HS-27A (cell line): ENCODE results near the gene RAF1.
"Not testable (repeated sequence)": the region's sequence is repeated elsewhere in the genome, so short reads cannot be mapped to it uniquely, and the experiment has no call there.

Source experiments
- DNase-seq: peaks from one replicate; pipeline ENCODE4 v3.0.0-alpha.2; 2012; ENCODE audit warnings: low read depth, missing footprints

Gene RAF1

DNA sequence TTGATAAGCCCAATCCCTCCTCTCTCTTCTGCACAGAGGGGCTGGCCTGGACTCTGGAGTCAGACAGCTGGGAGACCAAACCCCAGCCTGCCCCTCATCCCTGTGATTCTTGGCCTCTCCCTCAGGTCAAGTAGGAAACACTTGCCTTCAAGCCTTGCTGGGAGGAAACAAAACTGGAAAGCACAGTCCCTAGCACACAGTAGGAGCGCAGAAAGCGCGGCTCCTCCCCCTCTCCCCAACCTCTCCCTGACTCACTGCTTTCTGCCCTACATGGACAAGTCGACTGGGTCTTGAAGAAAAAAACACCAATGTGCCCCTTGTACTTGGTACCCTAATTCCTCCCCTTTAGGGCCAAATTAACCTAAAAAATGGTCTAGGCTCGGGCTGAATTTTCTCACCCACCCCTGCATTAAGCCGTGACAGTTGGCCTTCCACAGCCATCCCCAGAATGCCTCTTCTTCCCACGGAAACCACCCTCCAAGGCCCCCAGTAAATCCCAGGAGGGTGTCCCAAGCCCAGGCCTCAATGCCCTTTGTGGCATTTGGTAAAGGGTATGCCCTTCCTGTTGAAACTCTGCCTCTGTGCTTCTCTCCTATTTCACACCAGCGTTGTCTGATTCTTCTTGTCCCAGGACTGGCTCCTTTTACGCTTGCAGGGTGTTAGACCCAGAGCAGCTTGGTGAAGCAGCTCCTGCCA is 11.3 kb upstream of the RAF1 start:
- no peak for DNase-seq

DNA sequence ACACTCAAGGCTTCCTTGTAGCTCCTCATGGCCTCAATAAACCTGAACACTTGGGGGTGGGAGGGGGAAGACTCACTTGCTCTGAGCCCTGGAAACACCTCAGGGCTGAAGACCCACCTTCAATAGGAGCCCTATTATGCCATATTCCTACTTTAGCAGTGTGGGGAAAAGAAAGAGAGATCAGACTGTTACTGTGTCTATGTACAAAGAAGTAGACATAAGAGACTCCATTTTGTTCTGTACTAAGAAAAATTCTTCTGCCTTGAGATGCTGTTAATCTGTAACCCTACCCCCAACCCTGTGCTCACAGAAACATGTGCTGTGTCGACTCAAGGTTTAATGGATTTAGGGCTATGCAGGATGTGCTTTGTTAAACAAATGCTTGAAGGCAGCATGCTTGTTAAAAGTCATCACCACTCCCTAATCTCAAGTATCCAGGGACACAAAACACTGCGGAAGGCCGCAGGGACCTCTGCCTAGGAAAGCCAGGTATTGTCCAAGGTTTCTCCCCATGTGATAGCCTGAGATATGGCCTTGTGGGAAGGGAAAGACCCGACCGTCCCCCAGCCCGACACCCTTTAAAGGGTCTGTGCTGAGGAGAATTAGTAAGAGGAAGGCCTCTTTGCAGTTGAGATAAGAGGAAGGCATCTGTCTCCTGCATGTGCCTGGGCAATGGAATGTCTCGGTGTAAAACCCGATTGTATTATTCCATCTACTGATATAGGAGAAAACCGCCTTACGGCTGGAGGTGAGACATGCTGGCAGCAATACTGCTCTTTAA is 10.2 kb upstream of the RAF1 start:
- DNase-seq: not testable (repeated sequence)

DNA sequence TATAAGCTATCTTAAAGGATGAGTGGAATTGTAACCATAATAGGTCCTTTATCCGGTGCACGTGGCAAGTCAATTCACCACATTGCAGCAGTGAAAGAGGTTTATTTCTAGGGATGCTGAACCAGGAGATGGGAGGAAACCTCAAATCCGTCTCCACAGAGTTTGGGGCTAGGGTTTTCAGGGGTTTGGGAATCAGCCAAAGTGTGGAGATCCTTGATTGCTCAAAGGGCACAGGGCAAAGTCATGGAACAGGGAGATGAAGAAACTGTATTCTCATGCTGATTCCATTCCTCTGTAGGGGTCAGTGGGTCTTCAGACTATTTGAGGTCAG is 7.2 kb upstream of the RAF1 start:
- DNase-seq: no peak

DNA sequence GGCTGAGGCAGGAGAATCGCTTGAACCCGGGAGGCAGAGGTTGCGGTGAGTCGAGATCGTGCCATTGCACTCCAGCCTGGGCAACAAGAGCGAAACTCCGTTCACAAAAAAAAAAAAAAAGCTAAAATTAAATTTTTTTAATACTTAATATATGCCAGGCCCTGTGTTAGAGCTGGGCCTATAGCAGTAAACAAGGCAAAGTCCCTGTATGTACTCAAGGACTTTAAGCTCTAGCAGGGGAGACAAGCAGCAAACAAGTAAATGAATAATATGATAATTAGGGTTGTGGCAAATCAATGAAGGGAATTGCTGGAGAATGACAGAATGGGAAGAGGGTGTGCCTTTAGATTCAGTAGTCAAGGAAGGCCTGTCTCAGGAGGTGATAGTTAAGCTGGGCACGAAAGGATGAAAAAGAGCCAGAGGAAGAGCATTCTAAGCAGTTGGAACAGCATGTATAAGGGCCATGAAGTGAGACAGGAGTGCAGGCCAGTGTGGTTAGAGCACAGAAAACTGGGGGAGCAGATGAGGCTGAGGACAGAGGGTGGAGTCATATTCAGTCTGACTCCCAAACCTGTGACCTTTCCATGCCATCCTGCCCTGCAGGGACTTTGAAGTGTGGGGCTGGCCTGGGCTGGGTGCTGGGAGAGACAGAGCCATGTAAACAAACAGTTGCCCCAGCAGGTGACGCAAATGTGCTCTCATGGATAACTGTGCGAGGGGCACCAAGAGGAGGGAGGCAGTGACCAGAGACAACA is 6.6 kb upstream of the RAF1 start:
- DNase-seq: no peak

DNA sequence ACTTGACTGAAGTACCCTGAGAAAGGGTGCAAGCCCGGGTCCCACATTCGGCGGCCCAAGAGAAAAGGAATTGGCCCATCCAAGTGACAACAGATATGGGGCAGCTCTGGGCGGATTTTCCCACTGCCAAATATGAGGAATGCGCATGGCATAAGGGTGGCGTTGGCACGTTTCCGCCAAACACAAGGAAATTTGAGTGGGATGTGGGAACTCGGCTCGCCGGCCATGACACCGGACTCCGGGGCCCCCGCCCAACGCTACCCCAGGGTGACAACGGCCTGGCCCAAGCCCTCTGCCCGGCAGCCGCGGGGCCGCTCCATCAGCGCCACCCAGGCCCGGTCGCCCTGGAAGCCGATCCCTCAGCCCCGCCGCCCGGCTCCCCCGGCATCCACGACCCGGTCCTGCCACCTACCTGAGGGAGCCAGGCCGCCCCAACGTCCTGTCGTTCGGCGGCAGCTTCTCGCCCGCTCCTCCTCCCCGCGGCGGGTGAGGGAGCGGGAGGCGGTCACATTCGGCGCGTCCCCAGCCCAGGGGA is 449 bp downstream of the RAF1 start:
- DNase-seq: no peak

DNA sequence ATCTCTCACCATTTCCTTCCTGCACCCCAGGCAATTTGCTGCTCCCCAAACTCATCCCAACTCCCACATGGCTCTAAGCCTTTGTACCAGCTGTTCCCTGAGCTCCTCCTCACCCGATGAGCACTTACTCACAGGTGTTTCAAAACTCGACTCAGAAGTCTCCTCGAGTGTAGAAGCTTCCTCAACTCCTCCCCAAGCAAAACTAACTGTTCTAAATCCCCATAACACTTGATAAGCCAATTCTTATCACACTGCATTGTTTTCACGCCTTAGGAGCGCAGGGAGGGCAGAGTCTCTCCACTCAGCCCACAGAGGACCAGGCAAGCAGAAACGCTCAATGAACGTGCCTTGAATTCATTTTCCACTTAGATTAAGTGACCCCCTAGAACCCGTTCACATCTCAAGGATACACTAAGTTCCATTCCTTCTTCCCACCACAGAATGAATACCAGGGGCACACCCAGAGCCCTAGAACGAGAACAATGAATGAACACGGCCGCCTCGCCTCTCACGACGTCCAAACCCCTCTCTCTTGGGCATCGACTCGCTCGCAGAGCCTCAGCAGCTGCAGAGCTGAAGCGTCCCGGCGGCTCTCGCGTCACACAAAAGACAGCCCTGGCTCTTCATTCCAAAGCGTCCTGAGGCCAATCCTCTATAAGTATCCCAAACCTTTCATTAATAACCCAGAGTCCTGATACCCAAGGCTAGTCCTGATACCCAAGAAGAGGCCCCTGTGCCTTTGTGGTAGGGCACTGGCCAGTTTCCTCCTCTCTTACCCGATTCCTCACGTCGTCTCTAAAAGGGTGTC is 1.1 kb downstream of the RAF1 start:
- DNase-seq: no peak

DNA sequence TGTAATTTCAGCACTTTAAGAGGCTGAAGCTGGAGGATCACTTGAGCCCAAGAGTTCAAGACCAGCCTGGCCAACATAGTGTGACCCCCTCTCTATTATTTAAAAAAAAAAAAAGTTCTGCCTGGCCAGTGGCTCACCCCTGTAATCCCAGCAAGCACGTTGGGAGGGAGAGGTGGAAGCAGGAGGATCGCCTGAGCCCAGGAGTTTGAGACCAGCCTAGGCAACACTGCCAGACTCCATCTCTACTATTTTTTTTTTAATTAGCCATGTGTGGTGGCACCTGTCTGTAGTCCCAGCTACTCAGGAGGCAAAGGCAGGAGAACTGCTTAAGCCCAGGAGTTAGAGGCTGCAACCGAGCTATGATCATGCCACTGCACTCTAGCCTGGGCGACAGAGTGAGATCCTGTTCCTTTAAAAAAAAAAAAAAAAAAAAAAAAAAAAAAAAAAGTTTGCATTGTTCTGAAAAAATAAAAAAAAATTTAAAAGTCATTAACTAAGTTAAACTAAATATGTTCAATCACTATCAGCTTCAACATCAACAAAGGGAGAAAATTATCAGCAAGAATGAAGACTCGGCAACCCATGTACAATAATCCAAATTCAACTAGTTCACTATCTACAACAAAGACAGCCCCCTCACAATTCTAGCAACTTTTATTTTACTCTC is 1.9 kb downstream of the RAF1 start:
- DNase-seq: no peak

DNA sequence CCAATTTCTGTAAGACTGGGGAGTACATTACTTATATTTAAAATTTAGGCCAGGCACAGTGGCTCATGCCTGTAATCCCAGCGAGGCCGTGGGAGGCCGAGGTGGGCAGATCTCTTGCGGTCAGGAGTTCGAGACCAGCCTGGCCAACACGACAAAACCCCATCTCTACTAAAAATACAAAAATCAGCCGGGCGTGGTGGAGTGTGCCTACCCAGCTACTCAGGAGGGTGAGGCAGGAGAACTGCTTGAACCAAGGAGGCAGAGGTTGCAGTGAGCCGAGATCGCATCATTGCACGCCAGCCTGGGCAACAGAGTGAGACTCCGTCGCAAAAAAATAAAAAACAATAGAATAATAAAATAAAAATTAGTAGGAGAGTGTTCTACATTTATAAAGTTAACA is 2.5 kb downstream of the RAF1 start:
- DNase-seq: not testable (repeated sequence)

DNA sequence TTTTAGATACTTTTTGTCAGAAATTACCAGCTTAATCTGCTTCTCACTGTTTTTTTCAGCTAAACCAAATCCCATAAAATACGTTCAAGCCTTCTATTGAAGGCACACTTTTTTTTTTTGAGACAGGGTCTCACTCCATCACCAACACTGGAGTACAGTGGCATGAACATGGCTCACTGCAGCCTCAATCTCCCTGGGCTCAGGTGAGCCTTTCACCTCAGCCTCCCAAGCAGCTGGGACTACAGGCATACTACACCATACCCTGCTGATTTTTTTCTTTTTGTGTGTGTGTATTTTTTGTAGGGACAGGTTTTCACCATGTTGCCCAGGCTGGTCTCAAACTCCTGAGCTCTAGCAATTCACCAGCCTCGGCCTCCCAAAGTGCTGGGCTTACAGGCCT is 3.7 kb downstream of the RAF1 start:
- no peak for DNase-seq

DNA sequence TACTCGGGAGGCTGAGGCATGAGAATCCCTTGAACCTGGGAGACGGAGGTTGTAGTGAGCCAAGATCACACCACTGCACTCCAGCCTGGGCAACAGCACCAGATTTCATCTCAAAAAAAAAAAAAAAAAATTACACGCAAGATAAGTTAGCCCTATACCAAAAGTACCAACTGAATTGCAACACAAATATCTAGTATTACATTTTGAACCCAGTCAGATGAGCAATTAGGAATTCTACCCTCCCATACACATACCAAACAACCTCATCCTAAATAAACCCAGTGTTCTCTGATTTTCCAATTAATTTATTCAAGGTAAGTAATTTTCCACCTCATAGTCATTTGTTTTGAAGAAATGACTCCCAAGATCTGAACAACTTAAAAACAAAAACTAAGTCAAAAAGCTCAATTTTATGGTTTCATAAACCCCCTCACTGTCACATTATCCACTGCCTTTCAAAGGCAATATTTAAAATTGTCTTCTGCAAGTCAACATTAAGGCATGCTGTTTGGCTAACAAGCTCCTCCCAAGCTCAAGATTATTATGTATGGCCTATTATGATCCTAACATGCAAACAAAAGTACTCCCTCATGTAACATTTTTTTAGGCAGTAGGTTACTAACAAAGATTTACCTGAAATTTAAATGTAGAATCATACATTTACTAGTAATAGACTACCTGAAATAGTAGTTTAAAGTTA is 4.5 kb downstream of the RAF1 start:
- no peak for DNase-seq

DNA sequence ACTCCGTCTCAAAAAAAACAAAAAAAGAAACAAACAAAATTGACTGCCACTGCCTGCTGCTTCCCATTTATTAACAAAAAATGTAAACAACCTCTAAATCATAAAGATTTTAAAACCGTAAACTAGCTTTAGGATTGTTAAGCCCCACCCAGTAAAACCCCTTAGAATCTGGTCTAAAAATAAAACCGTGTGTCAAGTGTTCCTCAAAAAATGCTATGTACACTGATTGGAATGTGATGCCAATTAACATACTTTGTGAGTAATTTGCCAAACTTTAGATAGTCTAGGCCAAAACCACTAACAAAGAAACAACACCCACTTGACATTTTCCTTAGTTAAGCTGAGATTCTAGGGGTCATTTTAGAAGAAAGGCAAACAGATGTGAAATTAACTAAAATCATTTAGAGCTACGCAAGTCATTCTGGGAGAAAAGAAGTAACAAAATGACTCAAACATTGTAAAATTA is 5.3 kb downstream of the RAF1 start:
- DNase-seq: no peak

DNA sequence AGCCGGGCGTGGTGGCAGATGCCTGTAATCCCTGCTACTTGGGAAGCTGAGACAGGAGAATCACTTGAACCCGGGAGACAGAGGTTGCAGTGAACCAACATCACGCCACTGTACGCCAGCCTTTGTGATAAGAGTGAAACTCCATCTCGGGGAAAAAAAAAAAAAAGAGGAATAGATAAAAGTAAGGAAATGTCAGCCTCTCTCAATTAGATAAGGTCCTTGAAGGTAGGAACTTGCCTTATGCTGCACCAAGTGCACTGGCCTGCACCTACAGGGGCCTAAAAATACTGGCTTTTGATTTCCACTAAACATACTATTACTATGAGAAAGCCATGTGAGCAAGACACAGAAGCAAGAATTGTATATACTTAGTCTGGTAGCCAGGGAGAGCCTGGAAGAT is 7.1 kb downstream of the RAF1 start:
- DNase-seq: no peak

DNA sequence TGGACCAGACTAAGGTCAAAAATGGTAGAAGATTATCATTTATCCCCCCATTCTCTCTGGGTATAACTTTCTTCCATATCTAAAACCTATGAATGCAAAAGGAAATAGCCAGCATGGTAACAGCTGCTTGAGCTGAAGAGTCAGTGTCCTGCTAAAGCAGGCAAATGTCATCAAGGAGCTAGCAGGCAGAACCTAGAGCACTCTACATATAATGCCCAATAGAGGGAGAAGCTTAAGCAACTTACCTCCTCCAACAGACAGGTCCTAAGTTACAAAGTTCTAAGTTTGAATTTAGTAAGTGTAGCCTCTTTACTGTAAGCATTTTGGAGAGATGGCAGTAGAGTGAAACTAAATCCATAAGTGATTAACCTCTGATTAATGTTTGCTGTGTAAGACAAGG is 7.7 kb downstream of the RAF1 start:
- DNase-seq: no peak

DNA sequence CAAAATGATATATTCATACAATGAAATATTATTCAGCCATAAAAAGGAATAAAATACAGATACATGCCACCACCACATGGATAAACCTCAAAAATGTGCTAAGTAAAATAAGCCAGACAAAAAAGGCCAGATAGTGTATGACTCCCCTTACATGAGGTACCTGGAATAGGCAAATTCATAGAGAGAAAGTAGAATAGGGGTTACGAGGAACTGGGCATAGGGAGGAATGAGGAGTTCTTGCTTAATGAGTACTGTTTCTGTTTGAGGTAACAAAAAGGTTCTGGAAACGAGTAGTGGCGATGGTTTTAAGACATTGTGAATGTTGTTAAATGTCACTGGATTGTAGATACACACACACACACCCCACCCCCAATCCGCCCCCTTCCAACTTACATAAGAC is 8.2 kb downstream of the RAF1 start:
- DNase-seq: no peak

DNA sequence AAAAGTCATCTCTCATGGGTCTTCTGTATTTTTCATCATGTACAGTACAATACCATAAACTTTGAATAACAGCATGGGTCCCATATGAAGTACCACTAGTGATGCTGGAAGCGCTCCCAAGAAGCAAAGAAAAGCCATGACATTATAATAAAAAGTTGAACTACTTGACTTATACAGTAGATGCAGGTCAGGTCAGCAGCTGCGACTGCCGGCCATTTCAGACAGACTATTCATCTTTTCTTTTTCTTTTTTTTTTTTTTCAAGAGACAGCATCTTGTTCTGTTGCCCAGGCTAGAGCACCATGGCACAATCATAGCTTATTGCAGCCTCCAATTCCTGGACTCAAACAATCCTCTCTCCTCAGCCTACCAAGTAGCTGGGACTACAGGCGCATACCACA is 10.2 kb downstream of the RAF1 start:
- DNase-seq: no peak

DNA sequence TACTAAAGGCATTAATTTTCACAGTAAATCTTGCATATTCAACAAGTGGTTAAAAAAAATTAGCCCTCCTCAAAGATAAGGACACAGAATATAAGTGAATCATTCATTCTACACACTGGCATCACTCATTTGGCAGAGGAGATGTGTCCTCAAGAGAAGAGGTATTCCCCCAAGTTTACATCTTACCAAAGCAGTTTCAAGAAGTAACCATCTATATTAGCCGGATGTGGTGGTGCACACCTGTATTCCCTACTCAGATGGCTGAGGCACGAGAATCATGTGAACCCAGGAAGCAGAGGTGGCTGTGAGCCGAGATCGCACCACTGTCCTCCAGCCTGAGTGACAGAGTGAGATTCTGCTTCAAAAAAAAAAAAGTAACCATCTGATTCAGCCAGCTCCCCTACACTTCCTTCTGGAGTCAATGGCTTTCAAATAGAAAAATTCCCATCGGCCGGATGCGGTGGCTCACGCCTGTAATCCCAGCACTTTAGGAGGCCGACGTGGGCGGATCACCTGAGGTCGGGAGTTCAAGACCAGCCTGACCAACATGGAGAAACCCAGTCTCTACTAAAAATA is 15.4 kb downstream of the RAF1 start:
- no peak for DNase-seq

DNA sequence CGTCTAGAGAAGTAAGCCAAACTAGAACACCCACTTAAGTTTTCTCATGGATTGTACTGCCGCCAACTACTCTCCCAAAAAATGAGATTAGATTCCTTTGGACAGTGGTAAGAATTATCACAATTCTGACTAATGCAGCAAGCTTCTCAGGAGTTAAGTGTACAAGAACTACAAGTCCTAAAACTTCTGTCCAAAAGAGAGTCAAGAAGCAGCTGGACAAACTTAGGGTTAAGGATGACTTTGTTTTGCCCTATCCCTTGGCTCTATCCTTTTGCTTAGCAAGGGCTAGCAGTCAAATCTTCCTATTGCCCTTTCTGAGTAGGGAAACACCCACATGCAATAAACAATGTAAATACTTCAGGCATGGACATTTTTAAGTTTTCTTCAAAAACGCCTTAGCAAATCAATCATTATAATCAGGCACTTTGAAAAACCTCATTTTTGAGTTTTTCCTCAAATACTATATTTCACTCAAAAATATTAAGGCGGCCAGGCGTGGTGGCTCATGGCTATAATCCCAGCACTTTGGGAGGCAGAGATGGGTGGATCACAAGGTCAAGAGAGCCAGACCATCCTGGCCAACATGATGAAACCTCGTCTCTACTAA is 19.5 kb downstream of the RAF1 start:
- DNase-seq: peak; percentile 65

DNA sequence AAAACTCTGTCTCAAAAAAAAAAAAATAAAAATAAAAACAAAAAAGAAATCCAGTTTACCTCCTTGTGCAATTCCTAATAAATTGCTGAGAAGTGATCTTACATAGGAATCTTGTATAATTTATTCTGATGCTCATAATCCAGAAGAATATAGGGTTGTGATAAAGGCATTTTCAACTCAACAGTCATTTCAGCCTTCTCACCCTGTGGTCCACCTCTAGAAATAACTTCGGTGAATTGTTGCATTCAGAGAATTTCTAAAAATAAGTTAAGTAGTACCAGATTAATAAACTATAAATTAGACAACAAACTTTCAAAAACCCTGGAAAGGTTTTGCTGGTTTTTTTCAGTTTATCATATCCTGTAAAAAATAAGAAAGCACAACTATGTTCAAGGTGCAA is 20.2 kb downstream of the RAF1 start:
- no peak for DNase-seq

DNA sequence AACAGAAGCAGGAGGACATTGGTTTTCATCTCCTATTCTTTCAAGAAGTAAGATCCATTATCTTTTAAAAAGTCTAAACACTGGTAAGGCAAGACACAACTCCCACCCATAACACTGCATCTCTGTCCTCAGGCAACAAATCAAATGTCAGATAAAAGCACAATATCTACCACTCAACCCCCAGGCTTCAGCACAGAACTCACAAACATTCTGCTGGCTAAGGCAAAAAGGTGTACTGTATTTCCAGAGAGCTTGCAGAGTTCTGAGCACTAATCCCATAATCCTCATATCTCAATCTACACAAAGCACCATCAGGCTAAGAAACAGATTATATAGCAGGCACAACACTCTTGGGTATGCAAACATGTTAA is 20.9 kb downstream of the RAF1 start:
- no peak for DNase-seq

DNA sequence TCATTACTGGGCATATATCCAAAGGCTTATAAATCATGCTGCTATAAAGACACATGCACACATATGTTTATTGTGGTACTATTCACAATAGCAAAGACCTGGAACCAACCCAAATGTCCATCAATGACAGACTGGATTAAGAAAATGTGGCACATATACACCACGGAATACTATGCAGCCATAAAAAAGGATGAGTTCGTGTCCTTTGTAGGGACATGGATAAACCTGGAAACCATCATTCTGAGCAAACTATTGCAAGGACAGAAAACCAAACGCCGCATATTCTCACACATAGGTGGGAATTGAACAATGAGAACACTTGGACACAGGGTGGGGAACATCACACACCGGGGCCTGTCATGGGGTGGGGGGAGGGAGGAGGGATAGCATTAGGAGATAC is 23.1 kb downstream of the RAF1 start:
- DNase-seq: not testable (repeated sequence)
